DMS79 treated with DMSO at 0.1 percent for 48 hours (cell line): ENCODE results near the gene LRP5.
"Not testable (repeated sequence)": the region's sequence is repeated elsewhere in the genome, so short reads cannot be mapped to it uniquely, and the experiment has no call there.

Source experiments
- DNase-seq: peaks from one replicate; lab custom pipeline; 2025; lab: John Stamatoyannopoulos, UW

The LRP5 gene

GRCh38 chr11:68392822-68393221 is 80.4 kb downstream of the LRP5 start:
- DNase-seq = no peak

- DNase-seq = no peak
Measured at GRCh38 chr11:68396516-68396915, 84.1 kb downstream of the LRP5 start.

GRCh38 chr11:68397256-68397655 is 84.9 kb downstream of the LRP5 start:
- no peak for DNase-seq

GRCh38 chr11:68398995-68399851 is 86.8 kb downstream of the LRP5 start:
- DNase-seq = no peak

- DNase-seq = no peak
Measured at GRCh38 chr11:68399916-68400315, 87.5 kb downstream of the LRP5 start.

GRCh38 chr11:68400584-68400983 is 88.2 kb downstream of the LRP5 start:
- not testable (repeated sequence) for DNase-seq

GRCh38 chr11:68401856-68402255 is 89.5 kb downstream of the LRP5 start:
- DNase-seq = no peak

- DNase-seq = no peak
Measured at GRCh38 chr11:68402355-68403031, 90.1 kb downstream of the LRP5 start.

GRCh38 chr11:68403424-68403823 is 91.0 kb downstream of the LRP5 start:
- no peak for DNase-seq

GRCh38 chr11:68403831-68404230 is 91.4 kb downstream of the LRP5 start:
- DNase-seq = no peak

GRCh38 chr11:68406324-68407313 is 94.2 kb downstream of the LRP5 start:
- no peak for DNase-seq

- DNase-seq = no peak
Measured at GRCh38 chr11:68408512-68408911, 96.1 kb downstream of the LRP5 start.

- DNase-seq = no peak
Measured at GRCh38 chr11:68409748-68410344, 97.5 kb downstream of the LRP5 start.

GRCh38 chr11:68411501-68411991 is 99.2 kb downstream of the LRP5 start:
- no peak for DNase-seq

GRCh38 chr11:68412593-68413475 is 100.4 kb downstream of the LRP5 start:
- DNase-seq = no peak

GRCh38 chr11:68413591-68413999 is 101.2 kb downstream of the LRP5 start:
- no peak for DNase-seq

- DNase-seq = no peak
Measured at GRCh38 chr11:68414496-68415221, 102.3 kb downstream of the LRP5 start.

GRCh38 chr11:68416070-68416578 is 103.7 kb downstream of the LRP5 start:
- no peak for DNase-seq

GRCh38 chr11:68418648-68419047 is 106.3 kb downstream of the LRP5 start:
- no peak for DNase-seq

- DNase-seq = no peak
Measured at GRCh38 chr11:68420171-68420570, 107.8 kb downstream of the LRP5 start.
